ENCODE measurements around the gene VPS8.

The VPS8 gene

DNA sequence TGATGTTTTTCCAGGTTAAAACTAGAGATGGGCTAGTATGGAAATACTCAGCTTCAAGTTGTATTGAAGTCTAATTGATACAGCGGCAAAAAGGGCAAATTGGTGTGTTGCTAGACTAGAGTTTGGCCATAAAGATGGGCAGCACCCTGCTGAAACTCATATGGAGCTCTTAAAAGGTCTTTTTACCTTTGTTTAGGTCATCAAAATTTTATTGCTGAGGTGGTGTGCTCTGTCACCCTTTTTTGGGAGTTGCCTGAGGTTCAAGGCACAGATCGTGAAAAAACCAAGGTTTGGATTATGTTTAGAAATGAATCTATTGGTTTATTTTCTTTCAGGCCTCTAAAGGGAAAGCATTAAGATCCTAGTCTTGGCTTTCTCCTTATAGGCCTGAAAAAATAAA is 38.2 kb downstream of the VPS8 start:
- no peak for DNase-seq (ENCODE audit: extremely low read depth, insufficient read length)
- H3K27me3 ChIP-seq (replicated peaks; ENCODE audit: control insufficient read depth, insufficient read depth, low read length), result no peaks in the 10 kb centered on the region
- no peak for TF ChIP-seq CTCF (IDR thresholded peaks at IDR 0.05; ENCODE audit: insufficient read depth, low read length, poor library complexity, severe bottlenecking)
- no peak overlapping the region for H3K4me3 ChIP-seq (replicated peaks; ENCODE audit: low read depth, low read length)
- peaks cover 3% of the 10 kb centered on the region for H3K36me3 ChIP-seq (ENCODE audit: control insufficient read depth, insufficient read depth, low read length)

- DNase-seq (ENCODE audit: extremely low read depth, insufficient read length), result no peak
- Histone ChIP-seq H3K27me3 (replicated peaks; ENCODE audit: control insufficient read depth, insufficient read depth, low read length) (no peaks in the 10 kb centered on the region), H3K36me3 (ENCODE audit: control insufficient read depth, insufficient read depth, low read length) (peaks cover 7% of the 10 kb centered on the region), H3K4me3 (replicated peaks; ENCODE audit: low read depth, low read length) (no peak overlapping the region)
- TF ChIP-seq CTCF (IDR thresholded peaks at IDR 0.05; ENCODE audit: insufficient read depth, low read length, poor library complexity, severe bottlenecking), result no peak
Observed at GRCh38 chr3:184857099-184857498, 45.1 kb downstream of the VPS8 start.

GRCh38 chr3:184864000-184864399 is 52.0 kb downstream of the VPS8 start:
- Histone ChIP-seq H3K36me3 (ENCODE audit: control insufficient read depth, insufficient read depth, low read length) (peaks cover 4% of the 10 kb centered on the region), H3K4me3 (replicated peaks; ENCODE audit: low read depth, low read length) (no peak overlapping the region), H3K27me3 (replicated peaks; ENCODE audit: control insufficient read depth, insufficient read depth, low read length) (no peaks in the 10 kb centered on the region)
- TF ChIP-seq CTCF (IDR thresholded peaks at IDR 0.05; ENCODE audit: insufficient read depth, low read length, poor library complexity, severe bottlenecking), result no peak
- no peak for DNase-seq (ENCODE audit: extremely low read depth, insufficient read length)

DNA sequence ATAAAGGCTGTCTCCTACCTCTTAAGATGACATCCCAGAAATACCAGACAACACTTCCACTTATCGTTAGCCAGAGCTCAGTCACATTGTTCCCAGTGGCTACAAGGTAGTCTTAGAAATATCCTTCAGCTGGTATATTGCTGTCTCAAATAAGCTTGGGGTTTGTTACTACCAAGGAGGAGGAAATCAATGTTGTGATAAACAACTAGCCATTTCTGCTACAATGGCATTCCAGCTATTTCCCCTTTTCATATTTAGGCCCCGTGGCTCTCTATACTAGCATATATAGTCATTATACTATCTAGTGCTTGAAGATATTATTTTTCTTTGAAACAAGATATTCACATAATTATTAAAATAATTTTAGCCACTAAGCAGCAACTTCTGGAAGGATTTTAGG is 56.5 kb downstream of the VPS8 start:
- Histone ChIP-seq H3K27me3 (replicated peaks; ENCODE audit: control insufficient read depth, insufficient read depth, low read length) (no peaks in the 10 kb centered on the region), H3K4me3 (replicated peaks; ENCODE audit: low read depth, low read length) (no peak overlapping the region), H3K36me3 (ENCODE audit: control insufficient read depth, insufficient read depth, low read length) (peaks cover 4% of the 10 kb centered on the region)
- no peak for DNase-seq (ENCODE audit: extremely low read depth, insufficient read length)
- TF ChIP-seq CTCF (IDR thresholded peaks at IDR 0.05; ENCODE audit: insufficient read depth, low read length, poor library complexity, severe bottlenecking), result no peak

DNA sequence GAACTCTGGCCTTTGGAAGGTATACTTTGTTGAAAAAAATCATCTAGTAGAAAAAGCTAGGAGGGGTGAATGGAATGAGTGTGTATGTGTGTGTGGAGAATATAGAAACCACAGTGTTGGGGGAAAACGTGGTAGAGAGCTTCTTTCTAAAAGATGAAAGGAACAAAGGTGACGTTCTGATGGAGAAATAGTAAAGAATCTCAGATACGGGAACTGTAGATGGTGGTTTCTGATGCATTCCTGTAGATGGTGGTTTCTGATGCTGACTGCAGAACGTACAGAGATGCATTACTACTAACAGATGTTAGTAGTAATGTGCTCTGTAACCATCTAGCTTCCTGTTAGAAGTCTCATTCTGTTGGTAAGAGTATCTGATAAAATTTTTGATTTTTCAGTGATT is 60.2 kb downstream of the VPS8 start:
- H3K27me3 ChIP-seq (replicated peaks; ENCODE audit: control insufficient read depth, insufficient read depth, low read length), result no peaks in the 10 kb centered on the region
- DNase-seq (ENCODE audit: extremely low read depth, insufficient read length), result no peak
- no peak overlapping the region for H3K4me3 ChIP-seq (replicated peaks; ENCODE audit: low read depth, low read length)
- H3K36me3 ChIP-seq (ENCODE audit: control insufficient read depth, insufficient read depth, low read length), result no peaks in the 10 kb centered on the region; the same call in 1 of the 2 replicates
- no peak for TF ChIP-seq CTCF (IDR thresholded peaks at IDR 0.05; ENCODE audit: insufficient read depth, low read length, poor library complexity, severe bottlenecking)

GRCh38 chr3:184873141-184873540 is 61.2 kb downstream of the VPS8 start:
- no peak for DNase-seq (ENCODE audit: extremely low read depth, insufficient read length)
- no peak for TF ChIP-seq CTCF (IDR thresholded peaks at IDR 0.05; ENCODE audit: insufficient read depth, low read length, poor library complexity, severe bottlenecking)
- H3K36me3 ChIP-seq (ENCODE audit: control insufficient read depth, insufficient read depth, low read length), result no peaks in the 10 kb centered on the region; the same call in 1 of the 2 replicates
- H3K27me3 ChIP-seq (replicated peaks; ENCODE audit: control insufficient read depth, insufficient read depth, low read length), result no peaks in the 10 kb centered on the region
- no peak overlapping the region for H3K4me3 ChIP-seq (replicated peaks; ENCODE audit: low read depth, low read length)
